GM18499 (cell line): ENCODE measurements around the gene WBP1L.
"Not testable (repeated sequence)": the region's sequence is repeated elsewhere in the genome, so short reads cannot be mapped to it uniquely, and the experiment has no call there.

Experiments
- ATAC-seq: cut with Tn5 transposase; IDR thresholded peaks from one replicate; pipeline ENCODE4 v1.9.1; 2021; ENCODE audit warnings: moderate number of reproducible peaks; ENCODE audit not compliant: insufficient read depth, unreplicated experiment

The WBP1L gene

GRCh38 chr10:102801496-102801895 lies 57.7 kb downstream of the WBP1L start:
- ATAC-seq, result no peak

GRCh38 chr10:102801978-102802377 lies 58.2 kb downstream of the WBP1L start:
- ATAC-seq, result no peak

- ATAC-seq, result no peak
Measured at GRCh38 chr10:102802920-102803534, 59.3 kb downstream of the WBP1L start.

- no peak for ATAC-seq
Measured at GRCh38 chr10:102804382-102805055, 60.8 kb downstream of the WBP1L start.

- no peak for ATAC-seq
Measured at GRCh38 chr10:102808380-102808779, 64.6 kb downstream of the WBP1L start.

GRCh38 chr10:102811346-102811745 lies 67.6 kb downstream of the WBP1L start:
- ATAC-seq, result no peak

- no peak for ATAC-seq
Measured at GRCh38 chr10:102812231-102812876, 68.6 kb downstream of the WBP1L start.

GRCh38 chr10:102813017-102813541 lies 69.3 kb downstream of the WBP1L start:
- ATAC-seq, result no peak

GRCh38 chr10:102813734-102814452 lies 70.1 kb downstream of the WBP1L start:
- ATAC-seq, result no peak

GRCh38 chr10:102814453-102814871 lies 70.7 kb downstream of the WBP1L start:
- ATAC-seq, result no peak

- ATAC-seq, result no peak
Measured at GRCh38 chr10:102814873-102815661, 71.3 kb downstream of the WBP1L start.

GRCh38 chr10:102815790-102816549 lies 72.2 kb downstream of the WBP1L start:
- no peak for ATAC-seq

GRCh38 chr10:102817175-102817574 lies 73.4 kb downstream of the WBP1L start:
- ATAC-seq, result no peak

- no peak for ATAC-seq
Measured at GRCh38 chr10:102819054-102819453, 75.3 kb downstream of the WBP1L start.

- not testable (repeated sequence) for ATAC-seq
Measured at GRCh38 chr10:102820008-102820407, 76.3 kb downstream of the WBP1L start.

GRCh38 chr10:102822222-102822621 lies 78.5 kb downstream of the WBP1L start:
- no peak for ATAC-seq

GRCh38 chr10:102824664-102825063 lies 80.9 kb downstream of the WBP1L start:
- ATAC-seq, result no peak

GRCh38 chr10:102826148-102826796 lies 82.5 kb downstream of the WBP1L start:
- ATAC-seq, result no peak

- ATAC-seq, result no peak
Measured at GRCh38 chr10:102827597-102827975, 83.8 kb downstream of the WBP1L start.
